DOHH2 (cell line): ENCODE measurements around the gene ENO1.
"Not testable (repeated sequence)": the region's sequence is repeated elsewhere in the genome, so short reads cannot be mapped to it uniquely, and the experiment has no call there.

Experiments used
- CTCF ChIP-seq: fragments of 200-600 bp; sonication (generic); IDR thresholded peaks from one replicate; pipeline ENCODE4 v1.5.1; 2014; ENCODE audit warnings: antibody characterized with exemption, mild to moderate bottlenecking, low read depth, low read length; ENCODE audit not compliant: poor library complexity, severe bottlenecking
- EZH2phosphoT487 ChIP-seq: fragments of 200-600 bp; sonication (generic); IDR thresholded peaks from 2 replicates; pipeline ENCODE4 v1.6.1; 2017; ENCODE audit warnings: borderline replicate concordance, mild to moderate bottlenecking, antibody characterized with exemption, low read length, moderate library complexity, mixed read lengths

- not testable (repeated sequence) for TF ChIP-seq CTCF, EZH2phosphoT487
Measured at GRCh38 chr1:8900684-8901083, 22.2 kb upstream of the ENO1 start.
